HepG2 (cell line): ENCODE measurements around the gene CAPN11. TPM values are rescaled to one million over a fixed set of nuclear protein-coding genes. Genes with fewer than 3 reads are reported as not detected.

Experiments
- ARNT2 ChIP-seq: sonication (generic); formaldehyde crosslinking; IDR thresholded peaks from 2 replicates; pipeline ENCODE4 v1.8.0; 2022; ENCODE audit warnings: mild to moderate bottlenecking, low read depth, missing genetic modification reagents, moderate library complexity
- DMAP1 ChIP-seq: IDR thresholded peaks from 2 replicates; pipeline ENCODE4 v1.6.1; 2016
- EED ChIP-seq: sonication (generic); formaldehyde crosslinking; IDR thresholded peaks from 2 replicates; pipeline ENCODE4 v1.5.0; 2020; ENCODE audit warnings: mild to moderate bottlenecking, missing genetic modification reagents
- GATAD1 ChIP-seq: IDR thresholded peaks from 2 replicates; pipeline ENCODE4 v1.6.1; 2016; ENCODE audit warnings: missing genetic modification reagents, missing compliant biosample characterization
- HNF4A ChIP-seq: sonication (generic); formaldehyde crosslinking; IDR thresholded peaks from 2 replicates; pipeline ENCODE4 v1.4.0; 2020; ENCODE audit warnings: missing genetic modification reagents
- KDM5A ChIP-seq: fragments of 200-600 bp; sonication (generic); IDR thresholded peaks from 2 replicates; pipeline ENCODE4 v1.7.0; 2018; ENCODE audit warnings: antibody characterized with exemption, mild to moderate bottlenecking, low read length, borderline replicate concordance
- MAFF ChIP-seq: IDR thresholded peaks from 2 replicates; pipeline ENCODE4 v1.6.1; 2011; ENCODE audit warnings: low read depth, low read length, improper control_type of control experiment
- NCOA5 ChIP-seq: sonication (generic); formaldehyde crosslinking; IDR thresholded peaks from 2 replicates; pipeline ENCODE4 v1.4.0; 2020; ENCODE audit warnings: missing genetic modification reagents
- NRL ChIP-seq: sonication (generic); formaldehyde crosslinking; IDR thresholded peaks from 2 replicates; pipeline ENCODE4 v1.5.0; 2020; ENCODE audit warnings: missing genetic modification reagents, mild to moderate bottlenecking, moderate library complexity, borderline replicate concordance
- SNAPC2 ChIP-seq: sonication (generic); formaldehyde crosslinking; IDR thresholded peaks from 2 replicates; pipeline ENCODE4 v1.8.1; 2022; ENCODE audit warnings: mild to moderate bottlenecking, missing genetic modification reagents
- SOX5 ChIP-seq: IDR thresholded peaks from 2 replicates; pipeline ENCODE4 v1.6.1; 2016; ENCODE audit warnings: borderline replicate concordance
- TCF7L2 ChIP-seq: IDR thresholded peaks from 2 replicates; pipeline ENCODE4 v1.6.1; 2011; ENCODE audit warnings: mild to moderate bottlenecking, low read depth, low read length, moderate library complexity
- ZNF160 ChIP-seq: sonication (generic); formaldehyde crosslinking; IDR thresholded peaks from 2 replicates; pipeline ENCODE4 v1.8.0; 2022; ENCODE audit warnings: mild to moderate bottlenecking, inconsistent platforms, missing genetic modification reagents
- ZNF382 ChIP-seq: sonication (generic); formaldehyde crosslinking; IDR thresholded peaks from 2 replicates; pipeline ENCODE4 v1.5.0; 2020; ENCODE audit warnings: missing genetic modification reagents, mild to moderate bottlenecking, borderline replicate concordance
- ZNF432 ChIP-seq: sonication (generic); formaldehyde crosslinking; IDR thresholded peaks from 2 replicates; pipeline ENCODE4 v1.5.0; 2020; ENCODE audit warnings: missing genetic modification reagents, mild to moderate bottlenecking, borderline replicate concordance
- ZNF776 ChIP-seq: sonication (generic); formaldehyde crosslinking; IDR thresholded peaks from 2 replicates; pipeline ENCODE4 v1.4.0; 2020; ENCODE audit warnings: mild to moderate bottlenecking, missing genetic modification reagents
- polyA plus RNA-seq, 8 experiments: library from polyadenylated mRNA; depleted of rRNA in 3 of 8; stranded (reverse) in 7 of 8; unstranded in 1 of 8; fragments of >200 nt; fragmentation: Illumina TruSeq in 4 of 8; extraction: Trizol in 4 of 8; gene quantifications; 2 replicates each; pipeline versions ENCODE4 v1.2.1 to v1.2.3, GENCODE V29; 2011 to 2016; ENCODE audit warnings: low read depth in 4 of 8, missing spikeins in 1 of 8, mixed read lengths in 1 of 8; ENCODE audit not compliant: insufficient read depth in 1 of 8
- total RNA-seq, 5 experiments: library from RNA; depleted of rRNA; stranded (reverse); fragments of >200 nt; fragmentation: Illumina TruSeq; extraction: Trizol; gene quantifications; 2 replicates each; pipeline ENCODE4 v1.2.3, GENCODE V29; 2016; ENCODE audit warnings: low read depth in 1 of 5
- TF ChIP-seq, protein P1 (sequence below): sonication (generic); formaldehyde crosslinking; IDR thresholded peaks from 2 replicates; pipeline ENCODE4 v1.5.0; 2020; ENCODE audit warnings: mild to moderate bottlenecking, missing genetic modification reagents
- TF ChIP-seq, protein P2 (sequence below): sonication (generic); formaldehyde crosslinking; IDR thresholded peaks from 2 replicates; pipeline ENCODE4 v1.8.0; 2022; ENCODE audit warnings: mild to moderate bottlenecking, missing genetic modification reagents; ENCODE audit not compliant: insufficient replicate concordance
- TF ChIP-seq, protein P3 (sequence below): sonication (generic); formaldehyde crosslinking; IDR thresholded peaks from 2 replicates; pipeline ENCODE4 v1.4.0; 2020; ENCODE audit warnings: missing genetic modification reagents

CAPN11 gene
- total and polyA plus RNA-seq, 2 of the 13 experiments (the other 11 are each of a cell fraction or from before 2014, with no cell fraction given), result 0.07 to 0.11 TPM

DNA sequence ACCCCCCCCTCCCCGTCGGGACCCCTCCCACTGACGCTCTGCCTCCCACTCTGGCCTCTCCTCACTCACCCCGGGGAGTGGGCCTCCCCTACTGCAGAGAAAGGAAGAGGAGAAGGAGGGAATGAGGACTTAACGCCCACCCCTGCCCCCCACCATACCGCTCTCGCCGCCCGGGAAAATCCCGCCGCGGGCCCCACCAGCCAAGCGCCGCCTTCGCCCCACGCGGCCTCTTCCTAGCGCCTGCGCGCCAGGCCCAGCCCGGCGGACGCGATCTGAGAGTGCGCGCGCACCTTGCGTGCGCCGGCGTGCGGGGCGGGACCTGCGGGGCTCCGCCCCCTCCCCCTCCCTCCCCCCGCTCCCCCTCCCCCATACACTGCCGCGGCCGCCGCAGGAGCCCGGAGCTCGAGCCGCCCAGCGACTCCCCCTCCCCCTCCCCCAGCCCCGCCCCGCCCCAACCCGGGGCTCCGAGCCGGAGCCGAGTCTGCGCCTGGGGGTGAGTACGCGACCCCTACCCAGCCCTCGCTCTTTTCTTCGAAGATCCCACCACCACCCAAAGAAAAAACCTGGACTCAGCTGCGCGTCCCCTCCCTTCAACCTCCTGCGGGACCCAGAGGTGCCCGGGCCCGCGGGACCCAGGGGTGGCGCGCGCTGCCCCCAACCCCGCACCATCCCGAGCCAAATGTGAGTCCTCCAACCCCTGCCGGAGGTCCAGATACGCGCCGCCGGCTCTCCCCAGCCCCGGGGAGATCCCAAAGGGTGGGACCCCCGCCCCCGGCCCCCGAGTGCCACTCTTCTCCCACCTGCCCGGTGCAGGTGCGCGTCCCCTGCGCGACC lies 31.2 kb upstream of the CAPN11 start, which contains the start of the genes MRPL14 and TMEM63B (continued):
- TF ChIP-seq SOX5 (CRISPR knock-in tag) (no peak), NCOA5 (CRISPR knock-in tag) (no peak), ZNF432 (CRISPR knock-in tag) (no peak), ZNF776 (CRISPR knock-in tag) (no peak), ARNT2 (CRISPR knock-in tag) (no peak), HNF4A (CRISPR knock-in tag) (no peak), EED (CRISPR knock-in tag) (no peak), DMAP1 (CRISPR knock-in tag) (peak; percentile 51), MAFF (no peak), KDM5A (peak; percentile 66; the same call in 1 of the 2 replicates), SNAPC2 (CRISPR knock-in tag) (0 out of 2 replicates have a peak, but pooled peaks have one; percentile 4), ZNF382 (CRISPR knock-in tag) (no peak), GATAD1 (CRISPR knock-in tag) (no peak), ZNF160 (CRISPR knock-in tag) (no peak), TCF7L2 (no peak), NRL (CRISPR knock-in tag) (no peak)
- TF ChIP-seq, protein P1, sequence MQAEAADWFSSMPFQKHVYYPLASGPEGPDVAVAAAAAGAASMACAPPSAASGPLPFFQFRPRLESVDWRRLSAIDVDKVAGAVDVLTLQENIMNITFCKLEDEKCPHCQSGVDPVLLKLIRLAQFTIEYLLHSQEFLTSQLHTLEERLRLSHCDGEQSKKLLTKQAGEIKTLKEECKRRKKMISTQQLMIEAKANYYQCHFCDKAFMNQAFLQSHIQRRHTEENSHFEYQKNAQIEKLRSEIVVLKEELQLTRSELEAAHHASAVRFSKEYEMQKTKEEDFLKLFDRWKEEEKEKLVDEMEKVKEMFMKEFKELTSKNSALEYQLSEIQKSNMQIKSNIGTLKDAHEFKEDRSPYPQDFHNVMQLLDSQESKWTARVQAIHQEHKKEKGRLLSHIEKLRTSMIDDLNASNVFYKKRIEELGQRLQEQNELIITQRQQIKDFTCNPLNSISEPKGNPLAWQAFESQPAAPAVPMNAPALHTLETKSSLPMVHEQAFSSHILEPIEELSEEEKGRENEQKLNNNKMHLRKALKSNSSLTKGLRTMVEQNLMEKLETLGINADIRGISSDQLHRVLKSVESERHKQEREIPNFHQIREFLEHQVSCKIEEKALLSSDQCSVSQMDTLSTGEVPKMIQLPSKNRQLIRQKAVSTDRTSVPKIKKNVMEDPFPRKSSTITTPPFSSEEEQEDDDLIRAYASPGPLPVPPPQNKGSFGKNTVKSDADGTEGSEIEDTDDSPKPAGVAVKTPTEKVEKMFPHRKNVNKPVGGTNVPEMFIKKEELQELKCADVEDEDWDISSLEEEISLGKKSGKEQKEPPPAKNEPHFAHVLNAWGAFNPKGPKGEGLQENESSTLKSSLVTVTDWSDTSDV (CRISPR knock-in tag), result no peak
- TF ChIP-seq, protein P2, sequence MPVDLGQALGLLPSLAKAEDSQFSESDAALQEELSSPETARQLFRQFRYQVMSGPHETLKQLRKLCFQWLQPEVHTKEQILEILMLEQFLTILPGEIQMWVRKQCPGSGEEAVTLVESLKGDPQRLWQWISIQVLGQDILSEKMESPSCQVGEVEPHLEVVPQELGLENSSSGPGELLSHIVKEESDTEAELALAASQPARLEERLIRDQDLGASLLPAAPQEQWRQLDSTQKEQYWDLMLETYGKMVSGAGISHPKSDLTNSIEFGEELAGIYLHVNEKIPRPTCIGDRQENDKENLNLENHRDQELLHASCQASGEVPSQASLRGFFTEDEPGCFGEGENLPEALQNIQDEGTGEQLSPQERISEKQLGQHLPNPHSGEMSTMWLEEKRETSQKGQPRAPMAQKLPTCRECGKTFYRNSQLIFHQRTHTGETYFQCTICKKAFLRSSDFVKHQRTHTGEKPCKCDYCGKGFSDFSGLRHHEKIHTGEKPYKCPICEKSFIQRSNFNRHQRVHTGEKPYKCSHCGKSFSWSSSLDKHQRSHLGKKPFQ (CRISPR knock-in tag), result no peak
- TF ChIP-seq, protein P3, sequence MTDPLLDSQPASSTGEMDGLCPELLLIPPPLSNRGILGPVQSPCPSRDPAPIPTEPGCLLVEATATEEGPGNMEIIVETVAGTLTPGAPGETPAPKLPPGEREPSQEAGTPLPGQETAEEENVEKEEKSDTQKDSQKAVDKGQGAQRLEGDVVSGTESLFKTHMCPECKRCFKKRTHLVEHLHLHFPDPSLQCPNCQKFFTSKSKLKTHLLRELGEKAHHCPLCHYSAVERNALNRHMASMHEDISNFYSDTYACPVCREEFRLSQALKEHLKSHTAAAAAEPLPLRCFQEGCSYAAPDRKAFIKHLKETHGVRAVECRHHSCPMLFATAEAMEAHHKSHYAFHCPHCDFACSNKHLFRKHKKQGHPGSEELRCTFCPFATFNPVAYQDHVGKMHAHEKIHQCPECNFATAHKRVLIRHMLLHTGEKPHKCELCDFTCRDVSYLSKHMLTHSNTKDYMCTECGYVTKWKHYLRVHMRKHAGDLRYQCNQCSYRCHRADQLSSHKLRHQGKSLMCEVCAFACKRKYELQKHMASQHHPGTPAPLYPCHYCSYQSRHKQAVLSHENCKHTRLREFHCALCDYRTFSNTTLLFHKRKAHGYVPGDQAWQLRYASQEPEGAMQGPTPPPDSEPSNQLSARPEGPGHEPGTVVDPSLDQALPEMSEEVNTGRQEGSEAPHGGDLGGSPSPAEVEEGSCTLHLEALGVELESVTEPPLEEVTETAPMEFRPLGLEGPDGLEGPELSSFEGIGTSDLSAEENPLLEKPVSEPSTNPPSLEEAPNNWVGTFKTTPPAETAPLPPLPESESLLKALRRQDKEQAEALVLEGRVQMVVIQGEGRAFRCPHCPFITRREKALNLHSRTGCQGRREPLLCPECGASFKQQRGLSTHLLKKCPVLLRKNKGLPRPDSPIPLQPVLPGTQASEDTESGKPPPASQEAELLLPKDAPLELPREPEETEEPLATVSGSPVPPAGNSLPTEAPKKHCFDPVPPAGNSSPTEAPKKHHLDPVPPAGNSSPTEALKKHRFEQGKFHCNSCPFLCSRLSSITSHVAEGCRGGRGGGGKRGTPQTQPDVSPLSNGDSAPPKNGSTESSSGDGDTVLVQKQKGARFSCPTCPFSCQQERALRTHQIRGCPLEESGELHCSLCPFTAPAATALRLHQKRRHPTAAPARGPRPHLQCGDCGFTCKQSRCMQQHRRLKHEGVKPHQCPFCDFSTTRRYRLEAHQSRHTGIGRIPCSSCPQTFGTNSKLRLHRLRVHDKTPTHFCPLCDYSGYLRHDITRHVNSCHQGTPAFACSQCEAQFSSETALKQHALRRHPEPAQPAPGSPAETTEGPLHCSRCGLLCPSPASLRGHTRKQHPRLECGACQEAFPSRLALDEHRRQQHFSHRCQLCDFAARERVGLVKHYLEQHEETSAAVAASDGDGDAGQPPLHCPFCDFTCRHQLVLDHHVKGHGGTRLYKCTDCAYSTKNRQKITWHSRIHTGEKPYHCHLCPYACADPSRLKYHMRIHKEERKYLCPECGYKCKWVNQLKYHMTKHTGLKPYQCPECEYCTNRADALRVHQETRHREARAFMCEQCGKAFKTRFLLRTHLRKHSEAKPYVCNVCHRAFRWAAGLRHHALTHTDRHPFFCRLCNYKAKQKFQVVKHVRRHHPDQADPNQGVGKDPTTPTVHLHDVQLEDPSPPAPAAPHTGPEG (CRISPR knock-in tag), result no peak
